HG03159 (cell line): ENCODE measurements around the gene SERINC5.
A peak's percentile ranks its signal among the peaks of the same experiment; 100 is the strongest.
"Not testable (repeated sequence)": the region's sequence is repeated elsewhere in the genome, so short reads cannot be mapped to it uniquely, and the experiment has no call there.

Experiments used
- ATAC-seq: cut with Tn5 transposase; IDR thresholded peaks from one replicate; pipeline ENCODE4 v1.9.1; 2021; ENCODE audit warnings: mild to moderate bottlenecking, moderate library complexity; ENCODE audit not compliant: unreplicated experiment

The SERINC5 gene

GRCh38 chr5:80255811-80256712, at the start of gene SERINC5:
Gene SERINC5 (minus strand): TSS chr5:80256048. CDS start chr5:80255922, 126 bp downstream.
- ATAC-seq = peak; percentile 81

GRCh38 chr5:80302636-80303035, 46.8 kb upstream of the SERINC5 start:
- ATAC-seq = no peak

- ATAC-seq = not testable (repeated sequence)
These were observed 45.5 kb upstream of the SERINC5 start for GRCh38 chr5:80301342-80301741.

GRCh38 chr5:80300796-80301195, 44.9 kb upstream of the SERINC5 start:
- ATAC-seq = not testable (repeated sequence)

- no peak for ATAC-seq
These were observed 44.3 kb upstream of the SERINC5 start for GRCh38 chr5:80300125-80300524.

- no peak for ATAC-seq
These were observed 43.8 kb upstream of the SERINC5 start for GRCh38 chr5:80299601-80300000.

GRCh38 chr5:80296121-80296520, 40.3 kb upstream of the SERINC5 start:
- no peak for ATAC-seq

- ATAC-seq = no peak
These were observed 35.9 kb upstream of the SERINC5 start for GRCh38 chr5:80291761-80292160.

GRCh38 chr5:80289320-80289719, 33.5 kb upstream of the SERINC5 start:
- ATAC-seq = no peak

GRCh38 chr5:80288177-80288576, 32.3 kb upstream of the SERINC5 start:
- no peak for ATAC-seq

- no peak for ATAC-seq
These were observed 28.9 kb upstream of the SERINC5 start for GRCh38 chr5:80284720-80285119.

GRCh38 chr5:80283360-80283759, 27.5 kb upstream of the SERINC5 start:
- ATAC-seq = no peak

- no peak for ATAC-seq
These were observed 26.2 kb upstream of the SERINC5 start for GRCh38 chr5:80282054-80282453.

- no peak for ATAC-seq
These were observed 21.3 kb upstream of the SERINC5 start for GRCh38 chr5:80277191-80277590.

- no peak for ATAC-seq
These were observed 20.3 kb upstream of the SERINC5 start for GRCh38 chr5:80276186-80276585.

- ATAC-seq = no peak
These were observed 19.5 kb upstream of the SERINC5 start for GRCh38 chr5:80275347-80275746.

GRCh38 chr5:80270543-80270942, 14.7 kb upstream of the SERINC5 start:
- ATAC-seq = not testable (repeated sequence)

GRCh38 chr5:80269991-80270438, 14.2 kb upstream of the SERINC5 start:
- no peak for ATAC-seq

- no peak for ATAC-seq
These were observed 13.1 kb upstream of the SERINC5 start for GRCh38 chr5:80268916-80269315.

- ATAC-seq = no peak
These were observed 10.7 kb upstream of the SERINC5 start for GRCh38 chr5:80266566-80266965.

- ATAC-seq = no peak
These were observed 4.6 kb upstream of the SERINC5 start for GRCh38 chr5:80260461-80260860.

GRCh38 chr5:80259511-80260203, 3.8 kb upstream of the SERINC5 start:
- ATAC-seq = no peak
